ENCODE measurements around the gene PRR20G.
A peak's percentile ranks its signal among the peaks of the same experiment; 100 is the strongest.
"Not testable (repeated sequence)": the region's sequence is repeated elsewhere in the genome, so short reads cannot be mapped to it uniquely, and the experiment has no call there.

Gene PRR20G

DNA sequence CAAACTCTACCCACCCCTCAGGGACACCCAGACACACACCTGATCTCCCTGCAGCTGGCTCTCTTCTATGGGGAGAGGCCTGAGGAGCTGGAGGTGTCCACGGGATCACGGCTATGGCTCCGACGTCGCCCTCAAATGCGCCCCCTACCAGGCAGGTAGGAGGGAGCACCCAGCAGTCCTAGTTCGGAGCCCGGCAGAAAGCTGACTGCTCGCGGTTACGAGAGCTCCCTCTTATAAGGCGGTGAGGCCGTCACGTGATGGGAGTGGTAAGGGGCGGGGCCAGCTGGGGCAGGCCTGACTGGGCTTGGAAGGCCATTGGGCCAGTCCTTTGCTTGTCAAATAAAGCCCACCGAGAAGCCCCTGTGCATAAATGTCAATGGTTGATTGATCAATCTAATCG, at the start of gene PRR20G:
Gene PRR20G (minus strand): TSS at position 207 of the 400 bp plus-strand sequence. CDS start 681 bp downstream, outside the sequence.
- no peak for DNase-seq

DNA sequence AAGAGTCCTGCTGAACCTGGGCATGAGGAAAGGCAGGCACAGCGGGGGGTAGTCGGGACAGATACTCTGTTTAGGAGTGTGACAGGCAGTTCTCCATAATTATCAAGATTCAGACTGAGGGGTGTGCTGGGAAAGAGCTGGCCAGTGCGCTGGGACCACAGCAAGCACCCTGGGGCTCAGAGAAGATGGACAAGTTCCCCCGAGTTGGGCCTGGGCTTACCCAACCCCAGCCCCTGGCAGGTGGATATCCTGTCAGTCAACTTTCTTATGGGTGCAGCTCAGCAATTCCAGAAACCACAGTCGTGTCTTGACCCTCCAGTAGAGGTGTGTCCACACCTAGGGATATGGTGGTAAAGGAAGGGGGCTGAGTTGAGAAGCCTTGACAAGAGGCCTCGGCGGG, 49.2 kb upstream of the PRR20G start:
- DNase-seq: no peak

GRCh38 chr3:127336101-127336500, 48.3 kb upstream of the PRR20G start:
- DNase-seq: no peak

DNA sequence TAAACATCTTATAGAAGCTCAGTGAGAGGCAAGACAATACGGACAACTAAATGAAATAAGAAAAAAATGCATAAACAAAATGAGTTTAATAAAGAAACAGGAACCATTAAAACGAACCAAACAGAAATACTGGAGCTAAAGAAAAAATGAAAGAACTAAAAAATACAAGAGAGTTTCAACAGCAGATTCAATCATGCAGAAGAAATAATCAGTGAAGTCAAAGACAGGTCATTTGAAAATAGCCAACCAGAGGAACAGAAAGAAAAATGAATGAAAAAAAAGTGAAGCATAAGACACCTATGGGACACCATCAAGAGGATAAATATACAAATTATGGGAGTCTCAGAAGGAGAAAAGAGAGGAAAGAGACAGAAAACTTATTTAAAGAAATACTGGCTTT, 42.5 kb upstream of the PRR20G start:
- no peak for DNase-seq

- DNase-seq: no peak
Observed at GRCh38 chr3:127329631-127330285, 41.9 kb upstream of the PRR20G start.

- DNase-seq: no peak
Observed at GRCh38 chr3:127328421-127328820, 40.6 kb upstream of the PRR20G start.

GRCh38 chr3:127326341-127326740, 38.5 kb upstream of the PRR20G start:
- DNase-seq: no peak

DNA sequence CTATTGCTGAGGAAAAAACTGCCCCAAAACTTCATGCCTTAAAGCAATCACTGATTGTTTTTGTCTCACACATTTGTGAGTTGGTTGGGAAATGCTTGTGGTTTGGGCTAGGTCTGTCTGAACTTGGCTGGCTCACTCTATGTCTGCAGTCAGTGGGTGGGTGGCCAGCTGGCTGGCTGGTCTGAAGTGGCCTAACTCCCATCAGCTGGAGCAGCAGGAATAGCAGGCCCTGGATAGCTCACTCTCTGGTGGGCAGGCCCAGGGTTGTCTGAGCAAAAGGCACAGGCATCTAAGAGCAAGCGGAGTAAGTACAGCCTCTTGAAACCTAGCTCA, 37.7 kb upstream of the PRR20G start:
- no peak for DNase-seq

- no peak for DNase-seq
Observed at GRCh38 chr3:127324913-127325628, 37.2 kb upstream of the PRR20G start.

DNA sequence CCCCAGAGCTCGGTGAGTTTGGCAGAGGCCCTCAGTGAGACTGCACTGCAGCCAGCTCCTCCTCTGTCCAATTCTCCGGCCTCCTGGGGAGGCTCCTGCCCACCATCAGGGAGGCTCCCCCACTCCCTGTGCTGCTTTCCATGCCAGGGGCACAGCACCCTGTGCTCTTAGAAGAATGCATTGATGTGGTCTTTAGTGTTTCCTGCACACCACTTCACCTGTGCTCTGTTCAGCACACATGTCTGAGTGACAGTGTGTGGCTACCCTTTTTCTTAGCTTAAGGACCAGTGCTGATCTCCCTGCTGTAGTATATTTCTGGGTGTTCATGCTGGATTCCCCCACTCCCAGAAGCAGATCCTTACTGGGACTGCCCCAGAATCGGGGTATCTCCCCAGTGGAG, 36.2 kb upstream of the PRR20G start:
- no peak for DNase-seq

DNA sequence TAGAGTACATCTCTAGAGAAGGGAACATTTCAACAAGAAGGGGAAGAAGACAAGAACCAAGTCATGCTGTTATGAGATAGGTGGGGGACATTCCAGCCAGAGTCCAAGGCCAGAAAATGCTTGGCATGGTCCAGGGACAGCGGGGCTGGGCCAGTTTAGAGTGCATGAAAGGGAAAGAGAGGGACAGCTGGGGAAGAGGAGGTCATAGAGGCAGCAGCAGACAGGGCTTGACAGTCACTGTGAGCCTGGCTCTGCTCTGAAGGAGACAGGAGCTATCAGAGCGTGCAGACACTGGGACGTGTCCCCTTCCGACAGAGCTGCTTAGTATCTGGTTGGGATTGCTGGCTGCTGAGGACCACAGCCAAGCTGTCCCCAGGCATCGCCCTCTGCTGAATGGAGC, 35.7 kb upstream of the PRR20G start:
- no peak for DNase-seq

- DNase-seq: no peak
Observed at GRCh38 chr3:127321371-127321770, 33.5 kb upstream of the PRR20G start.

DNA sequence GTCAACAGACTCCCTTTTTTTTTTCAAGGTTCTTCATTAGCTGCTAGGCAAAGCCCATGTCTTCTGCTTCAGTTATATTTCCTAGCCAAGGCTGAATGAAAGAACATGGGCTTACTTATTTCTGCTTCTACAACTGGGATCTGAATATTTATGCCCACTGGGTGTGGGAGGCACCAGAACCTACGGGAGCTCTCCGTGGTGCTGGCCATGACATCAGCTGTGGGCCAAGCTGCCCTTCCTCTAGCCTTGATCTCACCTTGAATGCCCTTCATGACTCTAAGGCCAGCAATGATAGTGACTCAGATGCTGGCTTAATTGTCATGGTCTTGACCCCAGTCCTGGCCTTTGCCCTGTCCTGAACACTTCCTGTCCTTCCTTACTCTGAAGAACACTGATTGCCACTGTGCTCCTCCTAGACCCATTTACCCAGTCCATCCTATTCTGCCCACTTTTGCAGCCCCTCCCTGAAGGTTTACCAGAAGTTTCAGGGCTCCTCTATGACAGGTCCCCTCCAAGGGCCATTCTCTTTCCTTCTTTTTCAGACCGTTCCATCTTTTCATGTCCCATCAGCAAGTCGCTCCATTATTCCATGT, 32.8 kb upstream of the PRR20G start:
- peak; percentile 8 for DNase-seq

DNA sequence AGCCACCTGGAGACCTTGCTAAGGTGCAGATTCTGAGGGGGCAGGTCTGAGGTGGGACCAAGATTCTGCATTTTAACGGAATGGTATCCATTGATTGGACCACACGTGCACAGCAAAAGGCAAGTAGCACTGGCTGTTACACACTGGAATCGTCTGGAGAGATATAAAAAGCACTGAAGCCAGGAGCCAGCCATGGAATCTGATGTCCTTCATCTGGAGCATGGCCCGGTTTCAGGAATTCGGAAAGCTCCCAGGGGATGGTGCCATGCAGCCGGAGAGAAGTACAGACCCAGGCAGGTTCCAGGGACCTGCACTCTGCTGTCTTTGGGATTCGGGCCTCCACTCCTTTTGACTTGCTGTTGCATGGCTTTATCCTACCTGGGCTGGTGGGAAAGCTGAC, 28.8 kb upstream of the PRR20G start:
- no peak for DNase-seq

DNA sequence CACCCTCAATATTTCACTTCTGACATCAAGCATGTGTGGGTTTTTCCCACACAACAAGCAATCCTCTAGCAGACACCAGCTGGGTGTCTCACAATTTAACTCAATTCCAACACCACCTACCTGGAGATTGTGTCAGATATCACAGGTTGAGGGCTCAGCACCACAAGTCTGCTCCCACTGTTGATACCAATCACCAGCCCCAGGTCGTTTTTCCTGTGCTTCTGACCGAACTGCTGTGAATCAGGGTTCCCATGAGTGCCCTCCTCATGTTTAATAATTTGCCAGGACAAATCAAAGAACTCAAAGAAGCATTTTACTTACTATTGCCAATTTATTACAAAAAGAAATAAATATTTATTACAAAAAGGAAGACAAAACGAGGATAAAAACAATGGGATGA, 25.0 kb upstream of the PRR20G start:
- DNase-seq: no peak

- DNase-seq: not testable (repeated sequence)
Observed at GRCh38 chr3:127308821-127309220, 21.0 kb upstream of the PRR20G start.

GRCh38 chr3:127307916-127308315, 20.1 kb upstream of the PRR20G start:
- DNase-seq: no peak

GRCh38 chr3:127307112-127307835, 19.4 kb upstream of the PRR20G start:
- DNase-seq: peak; percentile 82

DNA sequence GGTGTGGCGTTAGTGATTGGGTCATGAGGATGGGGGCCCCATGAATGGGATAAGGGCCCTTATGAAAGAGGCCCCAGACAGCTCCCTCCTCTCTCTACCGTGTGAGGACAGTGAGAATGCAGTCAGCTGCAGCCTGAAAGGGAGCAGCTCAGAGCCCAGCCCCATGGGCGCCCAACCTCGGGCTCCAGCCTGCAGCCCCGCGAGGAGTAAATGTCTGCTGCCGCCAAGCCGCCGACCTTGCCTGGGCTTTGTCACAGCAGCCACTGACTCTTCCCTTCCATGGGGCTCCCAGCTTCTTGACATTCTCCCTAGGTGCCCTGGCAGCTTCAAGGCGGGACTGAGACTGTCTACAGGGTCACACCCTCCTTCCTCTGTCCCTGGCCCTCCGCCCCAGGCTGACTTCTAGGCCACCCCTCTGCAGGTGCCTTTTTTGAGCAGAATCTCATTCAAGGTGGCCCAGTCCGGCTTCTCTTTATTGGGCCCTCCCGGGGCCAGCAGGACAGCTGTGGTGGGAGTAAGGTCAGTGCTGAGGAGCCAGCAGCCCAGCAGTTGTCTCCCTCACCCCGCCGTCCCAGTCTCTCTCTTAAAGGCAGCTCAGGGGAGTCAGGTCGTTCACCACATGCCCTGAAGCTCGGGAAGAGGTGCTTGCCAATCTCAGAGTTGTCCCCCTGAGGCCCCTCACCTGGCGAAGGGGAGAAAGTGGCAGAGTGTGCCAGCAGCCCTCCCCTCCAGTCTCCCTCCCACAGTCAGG, 18.7 kb upstream of the PRR20G start:
- no peak for DNase-seq

GRCh38 chr3:127305499-127306060, 17.7 kb upstream of the PRR20G start:
- DNase-seq: no peak

- peak; percentile 92 for DNase-seq
Observed at GRCh38 chr3:127304121-127304744, 16.4 kb upstream of the PRR20G start.

GRCh38 chr3:127299276-127299675, 11.4 kb upstream of the PRR20G start:
- DNase-seq: no peak

All from RPMI8226 (cell line).